Stimulated activated CD8-positive, alpha-beta memory T cell treated with anti-CD3 and anti-CD28 coated beads, Interleukin-7, amount 100 ng/mL, for 1 hour (primary cell): ENCODE data around the gene LHFPL3.

ENCODE experiments used
- DNase-seq, 2 donors: peaks; one replicate each; pipeline ENCODE4 v3.0.0-alpha.2; 2020; ENCODE audit warnings: low read depth in 2 of 2

The LHFPL3 gene

GRCh38 chr7:104795616-104796398 is 467.4 kb downstream of the LHFPL3 start:
- no peak for DNase-seq

- DNase-seq, result no peak
Measured at GRCh38 chr7:104800307-104800706, 471.9 kb downstream of the LHFPL3 start.

GRCh38 chr7:104801022-104801421 is 472.6 kb downstream of the LHFPL3 start:
- DNase-seq, result no peak

- DNase-seq, result no peak
Measured at GRCh38 chr7:104803931-104804330, 475.5 kb downstream of the LHFPL3 start.

- no peak for DNase-seq
Measured at GRCh38 chr7:104804696-104805095, 476.3 kb downstream of the LHFPL3 start.

- no peak for DNase-seq
Measured at GRCh38 chr7:104805449-104806317, 477.3 kb downstream of the LHFPL3 start.

- DNase-seq, result no peak
Measured at GRCh38 chr7:104807671-104808070, 479.3 kb downstream of the LHFPL3 start.

GRCh38 chr7:104809906-104810305 is 481.5 kb downstream of the LHFPL3 start:
- no peak for DNase-seq

- no peak for DNase-seq
Measured at GRCh38 chr7:104814126-104814525, 485.7 kb downstream of the LHFPL3 start.

GRCh38 chr7:104814671-104815400 is 486.4 kb downstream of the LHFPL3 start:
- no peak for DNase-seq

GRCh38 chr7:104816537-104816936 is 488.1 kb downstream of the LHFPL3 start:
- DNase-seq, result no peak

GRCh38 chr7:104818961-104819880 is 490.8 kb downstream of the LHFPL3 start:
- DNase-seq, result no peak

GRCh38 chr7:104820836-104821535 is 492.6 kb downstream of the LHFPL3 start:
- no peak for DNase-seq

- DNase-seq, result no peak
Measured at GRCh38 chr7:104823177-104823576, 494.8 kb downstream of the LHFPL3 start.

GRCh38 chr7:104825099-104825498 is 496.7 kb downstream of the LHFPL3 start:
- DNase-seq, result no peak

GRCh38 chr7:104826135-104826534 is 497.7 kb downstream of the LHFPL3 start:
- DNase-seq, result no peak

- DNase-seq, result no peak
Measured at GRCh38 chr7:104836976-104837375, 508.6 kb downstream of the LHFPL3 start.

- no peak for DNase-seq
Measured at GRCh38 chr7:104838537-104839299, 510.3 kb downstream of the LHFPL3 start.

- no peak for DNase-seq
Measured at GRCh38 chr7:104839842-104840241, 511.4 kb downstream of the LHFPL3 start.

GRCh38 chr7:104841798-104842197 is 513.4 kb downstream of the LHFPL3 start:
- no peak for DNase-seq
